ENCODE data around the gene TCL1A.

- TF ChIP-seq SIN3A (IDR thresholded peaks at IDR 0.05; ENCODE audit: borderline replicate concordance, insufficient read depth, low read length) (no peak), REST (IDR thresholded peaks at IDR 0.05; ENCODE audit: insufficient read depth in 1 of 2, low read depth in 2 of 2, low read length in 2 of 2) (no peak), POLR2AphosphoS5 (IDR thresholded peaks at IDR 0.05; ENCODE audit: low read depth, low read length) (no peak), TAF1 (IDR thresholded peaks at IDR 0.05; ENCODE audit: borderline replicate concordance, insufficient read depth, low read length) (no peak), FOXP2 (optimal IDR thresholded peaks at IDR 0.05; ENCODE audit: borderline replicate concordance, extremely low read depth, extremely low read length, insufficient read depth) (no peak)
Measured at GRCh38 chr14:95710106-95710505, 3.8 kb downstream of the TCL1A start.

Data from PFSK-1 (cell line).